CD1c-positive myeloid dendritic cell (primary cell): ENCODE results near the gene PTDSS2.
A peak's percentile ranks its signal among the peaks of the same experiment; 100 is the strongest.
"Not testable (repeated sequence)": the region's sequence is repeated elsewhere in the genome, so short reads cannot be mapped to it uniquely, and the experiment has no call there.

Experiments
- DNase-seq: peaks from one replicate; pipeline ENCODE4 v3.0.0-alpha.2; 2016; ENCODE audit errors: extremely low spot score

The PTDSS2 gene

GRCh38 chr11:413120-414081, 36.7 kb upstream of the PTDSS2 start:
- no peak for DNase-seq

- no peak for DNase-seq
Observed at GRCh38 chr11:414318-414857, 35.7 kb upstream of the PTDSS2 start.

GRCh38 chr11:415640-416041, 34.4 kb upstream of the PTDSS2 start:
- DNase-seq, result no peak

- no peak for DNase-seq
Observed at GRCh38 chr11:416051-416756, 33.9 kb upstream of the PTDSS2 start.

- DNase-seq, result peak; percentile 65
Observed at GRCh38 chr11:416757-417621, 33.1 kb upstream of the PTDSS2 start.

- DNase-seq, result no peak
Observed at GRCh38 chr11:417652-418342, 32.3 kb upstream of the PTDSS2 start.

GRCh38 chr11:418343-419247, 31.5 kb upstream of the PTDSS2 start:
- DNase-seq, result no peak

GRCh38 chr11:419248-420005, 30.7 kb upstream of the PTDSS2 start:
- no peak for DNase-seq

- no peak for DNase-seq
Observed at GRCh38 chr11:420054-420910, 29.8 kb upstream of the PTDSS2 start.

- no peak for DNase-seq
Observed at GRCh38 chr11:420911-421321, 29.2 kb upstream of the PTDSS2 start.

- no peak for DNase-seq
Observed at GRCh38 chr11:422249-422656, 27.8 kb upstream of the PTDSS2 start.

GRCh38 chr11:424232-424631, 25.8 kb upstream of the PTDSS2 start:
- DNase-seq, result no peak

- not testable (repeated sequence) for DNase-seq
Observed at GRCh38 chr11:424766-425165, 25.3 kb upstream of the PTDSS2 start.

- no peak for DNase-seq
Observed at GRCh38 chr11:425301-425700, 24.8 kb upstream of the PTDSS2 start.

- DNase-seq, result no peak
Observed at GRCh38 chr11:426851-427250, 23.2 kb upstream of the PTDSS2 start.

- DNase-seq, result no peak
Observed at GRCh38 chr11:428295-428694, 21.8 kb upstream of the PTDSS2 start.

GRCh38 chr11:429391-429790, 20.7 kb upstream of the PTDSS2 start:
- no peak for DNase-seq

- DNase-seq, result no peak
Observed at GRCh38 chr11:429931-430456, 20.1 kb upstream of the PTDSS2 start.
